MM.1S (cell line): ENCODE results near the gene TYRO3.

Source experiments
- CTCF ChIP-seq: fragments of 300-600 bp; sonication (generic); IDR thresholded peaks from 2 replicates; pipeline ENCODE4 v1.5.1; 2016; ENCODE audit warnings: antibody characterized with exemption, low read length, mixed read lengths
- EZH2 ChIP-seq: fragments of 300-600 bp; sonication (generic); optimal IDR thresholded peaks from 2 replicates; pipeline ENCODE3; 2017; ENCODE audit warnings: low read depth, mild to moderate bottlenecking, antibody characterized with exemption, low read length, mixed read lengths

GRCh38 chr15:41523097-41523496 is 35.9 kb upstream of the TYRO3 start:
- TF ChIP-seq CTCF = no peak
- no peak for TF ChIP-seq EZH2
